SK-N-SH treated with all-trans-retinoic acid at 6 μM for 48 hours (cell line): ENCODE measurements around the gene ADCY1.

Experiments
- BACH2 ChIP-seq: fragments of 250-450 bp; sonication (Bioruptor Pico); IDR thresholded peaks from 2 replicates; pipeline ENCODE4 v1.9.0; 2021; ENCODE audit warnings: mild to moderate bottlenecking, borderline replicate concordance
- ESRRG ChIP-seq: fragments of 250-450 bp; sonication (Bioruptor Pico); IDR thresholded peaks from 2 replicates; pipeline ENCODE4 v1.6.1; 2021; ENCODE audit warnings: mild to moderate bottlenecking
- RARB ChIP-seq: fragments of 250-450 bp; sonication (Bioruptor Pico); IDR thresholded peaks from 2 replicates; pipeline ENCODE4 v1.8.0; 2021; ENCODE audit warnings: mild to moderate bottlenecking, moderate library complexity
- TCF4 ChIP-seq: fragments of 250-450 bp; sonication (Bioruptor Pico); IDR thresholded peaks from 2 replicates; pipeline ENCODE4 v1.8.0; 2021; ENCODE audit warnings: mild to moderate bottlenecking, moderate library complexity, borderline replicate concordance
- ZC3H10 ChIP-seq: fragments of 250-450 bp; sonication (Bioruptor Pico); IDR thresholded peaks from 2 replicates; pipeline ENCODE4 v1.5.1; 2021; ENCODE audit warnings: mild to moderate bottlenecking, moderate library complexity
- ZFP30 ChIP-seq: fragments of 450-650 bp; formaldehyde crosslinking; IDR thresholded peaks from 2 replicates; pipeline ENCODE4 v1.5.0; 2022; ENCODE audit warnings: mild to moderate bottlenecking, moderate library complexity
- ZNF565 ChIP-seq: fragments of 450-650 bp; formaldehyde crosslinking; conservative IDR thresholded peaks from 2 replicates; pipeline ENCODE4 v1.5.0; 2020; ENCODE audit warnings: low read depth, mild to moderate bottlenecking, moderate library complexity
- ZNF70 ChIP-seq: fragments of 450-650 bp; formaldehyde crosslinking; IDR thresholded peaks from 2 replicates; pipeline ENCODE4 v1.5.0; 2020; ENCODE audit warnings: mild to moderate bottlenecking, moderate library complexity
- TF ChIP-seq, protein P1 (sequence below): fragments of 250-450 bp; sonication (Bioruptor Pico); IDR thresholded peaks from 2 replicates; pipeline ENCODE4 v1.8.0; 2020; ENCODE audit warnings: mild to moderate bottlenecking, moderate library complexity, borderline replicate concordance
- TF ChIP-seq, protein P2 (sequence below): fragments of 250-450 bp; sonication (Bioruptor Pico); IDR thresholded peaks from 2 replicates; pipeline ENCODE4 v1.5.1; 2020; ENCODE audit warnings: low read depth, mild to moderate bottlenecking, moderate library complexity
- TF ChIP-seq, protein P3 (sequence below): fragments of 250-450 bp; sonication (Bioruptor Pico); IDR thresholded peaks from 2 replicates; pipeline ENCODE4 v1.5.0; 2020; ENCODE audit warnings: mild to moderate bottlenecking, moderate library complexity

DNA sequence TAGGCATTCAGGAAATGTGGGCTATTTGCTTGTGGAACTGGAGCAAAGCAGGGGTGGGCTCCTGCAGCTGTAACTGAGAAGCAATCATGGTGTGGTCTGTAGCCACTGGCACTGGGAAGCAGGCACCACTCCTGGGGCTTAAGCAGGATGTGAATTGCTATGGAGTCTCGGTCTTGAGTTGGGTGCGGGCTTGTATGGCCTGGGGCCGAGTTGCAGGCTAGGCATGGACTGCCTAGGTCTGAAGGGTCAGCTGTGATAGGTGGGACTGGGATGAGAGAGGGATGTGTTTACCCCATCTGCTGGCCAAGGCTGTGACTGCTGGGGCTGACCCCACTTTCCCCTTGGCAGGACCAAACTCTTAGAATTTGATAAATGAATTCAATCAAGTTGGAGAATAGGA is 43.0 kb downstream of the ADCY1 start:
- TF ChIP-seq BACH2, result no peak
- TF ChIP-seq ZNF565 (CRISPR knock-in tag), result no peak
- TF ChIP-seq, protein P1, sequence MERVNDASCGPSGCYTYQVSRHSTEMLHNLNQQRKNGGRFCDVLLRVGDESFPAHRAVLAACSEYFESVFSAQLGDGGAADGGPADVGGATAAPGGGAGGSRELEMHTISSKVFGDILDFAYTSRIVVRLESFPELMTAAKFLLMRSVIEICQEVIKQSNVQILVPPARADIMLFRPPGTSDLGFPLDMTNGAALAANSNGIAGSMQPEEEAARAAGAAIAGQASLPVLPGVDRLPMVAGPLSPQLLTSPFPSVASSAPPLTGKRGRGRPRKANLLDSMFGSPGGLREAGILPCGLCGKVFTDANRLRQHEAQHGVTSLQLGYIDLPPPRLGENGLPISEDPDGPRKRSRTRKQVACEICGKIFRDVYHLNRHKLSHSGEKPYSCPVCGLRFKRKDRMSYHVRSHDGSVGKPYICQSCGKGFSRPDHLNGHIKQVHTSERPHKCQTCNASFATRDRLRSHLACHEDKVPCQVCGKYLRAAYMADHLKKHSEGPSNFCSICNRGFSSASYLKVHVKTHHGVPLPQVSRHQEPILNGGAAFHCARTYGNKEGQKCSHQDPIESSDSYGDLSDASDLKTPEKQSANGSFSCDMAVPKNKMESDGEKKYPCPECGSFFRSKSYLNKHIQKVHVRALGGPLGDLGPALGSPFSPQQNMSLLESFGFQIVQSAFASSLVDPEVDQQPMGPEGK (CRISPR knock-in tag), result no peak
- TF ChIP-seq ZNF70 (CRISPR knock-in tag), result no peak
- TF ChIP-seq, protein P2, sequence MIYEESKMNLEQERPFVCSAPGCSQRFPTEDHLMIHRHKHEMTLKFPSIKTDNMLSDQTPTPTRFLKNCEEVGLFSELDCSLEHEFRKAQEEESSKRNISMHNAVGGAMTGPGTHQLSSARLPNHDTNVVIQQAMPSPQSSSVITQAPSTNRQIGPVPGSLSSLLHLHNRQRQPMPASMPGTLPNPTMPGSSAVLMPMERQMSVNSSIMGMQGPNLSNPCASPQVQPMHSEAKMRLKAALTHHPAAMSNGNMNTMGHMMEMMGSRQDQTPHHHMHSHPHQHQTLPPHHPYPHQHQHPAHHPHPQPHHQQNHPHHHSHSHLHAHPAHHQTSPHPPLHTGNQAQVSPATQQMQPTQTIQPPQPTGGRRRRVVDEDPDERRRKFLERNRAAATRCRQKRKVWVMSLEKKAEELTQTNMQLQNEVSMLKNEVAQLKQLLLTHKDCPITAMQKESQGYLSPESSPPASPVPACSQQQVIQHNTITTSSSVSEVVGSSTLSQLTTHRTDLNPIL (CRISPR knock-in tag), result no peak
- TF ChIP-seq, protein P3, sequence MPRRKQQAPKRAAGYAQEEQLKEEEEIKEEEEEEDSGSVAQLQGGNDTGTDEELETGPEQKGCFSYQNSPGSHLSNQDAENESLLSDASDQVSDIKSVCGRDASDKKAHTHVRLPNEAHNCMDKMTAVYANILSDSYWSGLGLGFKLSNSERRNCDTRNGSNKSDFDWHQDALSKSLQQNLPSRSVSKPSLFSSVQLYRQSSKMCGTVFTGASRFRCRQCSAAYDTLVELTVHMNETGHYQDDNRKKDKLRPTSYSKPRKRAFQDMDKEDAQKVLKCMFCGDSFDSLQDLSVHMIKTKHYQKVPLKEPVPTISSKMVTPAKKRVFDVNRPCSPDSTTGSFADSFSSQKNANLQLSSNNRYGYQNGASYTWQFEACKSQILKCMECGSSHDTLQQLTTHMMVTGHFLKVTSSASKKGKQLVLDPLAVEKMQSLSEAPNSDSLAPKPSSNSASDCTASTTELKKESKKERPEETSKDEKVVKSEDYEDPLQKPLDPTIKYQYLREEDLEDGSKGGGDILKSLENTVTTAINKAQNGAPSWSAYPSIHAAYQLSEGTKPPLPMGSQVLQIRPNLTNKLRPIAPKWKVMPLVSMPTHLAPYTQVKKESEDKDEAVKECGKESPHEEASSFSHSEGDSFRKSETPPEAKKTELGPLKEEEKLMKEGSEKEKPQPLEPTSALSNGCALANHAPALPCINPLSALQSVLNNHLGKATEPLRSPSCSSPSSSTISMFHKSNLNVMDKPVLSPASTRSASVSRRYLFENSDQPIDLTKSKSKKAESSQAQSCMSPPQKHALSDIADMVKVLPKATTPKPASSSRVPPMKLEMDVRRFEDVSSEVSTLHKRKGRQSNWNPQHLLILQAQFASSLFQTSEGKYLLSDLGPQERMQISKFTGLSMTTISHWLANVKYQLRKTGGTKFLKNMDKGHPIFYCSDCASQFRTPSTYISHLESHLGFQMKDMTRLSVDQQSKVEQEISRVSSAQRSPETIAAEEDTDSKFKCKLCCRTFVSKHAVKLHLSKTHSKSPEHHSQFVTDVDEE, result no peak
- no peak for TF ChIP-seq TCF4 (CRISPR knock-in tag)
- TF ChIP-seq RARB (CRISPR knock-in tag), result no peak
- no peak for TF ChIP-seq ZC3H10 (CRISPR knock-in tag)
- TF ChIP-seq ESRRG (CRISPR knock-in tag), result no peak
- no peak for TF ChIP-seq ZFP30 (CRISPR knock-in tag)
